Lower leg skin (tissue), 4 donors: Measurements from ENCODE around the gene EZR. TPM values are rescaled to one million over a fixed set of nuclear protein-coding genes. Genes with fewer than 3 reads are reported as not detected.

ENCODE experiments used
- DNase-seq, 2 donors: peaks; one replicate each; pipeline ENCODE4 v3.0.0-alpha.2; 2019; ENCODE audit warnings: low spot score in 2 of 2
- H3K4me3 ChIP-seq: fragments of 200-600 bp; sonication (generic); 2 replicates; pipeline ENCODE4 v1.5.1; 2017; ENCODE audit warnings: mild to moderate bottlenecking, low read depth; ENCODE audit not compliant: poor library complexity, severe bottlenecking
- CTCF ChIP-seq, 3 donors: fragments of 450-650 bp; IDR thresholded peaks; one replicate each; pipeline ENCODE4 v1.5.1; 2016; ENCODE audit warnings: antibody characterized with exemption in 3 of 3, mild to moderate bottlenecking in 3 of 3, moderate library complexity in 2 of 3
- POLR2A ChIP-seq, 2 donors: fragments of 450-650 bp; IDR thresholded peaks; one replicate each; pipeline ENCODE4 v1.6.1; 2016 to 2017; ENCODE audit warnings: antibody characterized with exemption in 2 of 2, mild to moderate bottlenecking in 1 of 2, moderate library complexity in 1 of 2
- WGBS, 2 donors: methylation state at CpG; one replicate each; pipeline ENCODE4 v1.1.5; 2018; 5-methylcytosine and 5-hydroxymethylcytosine counted together
- intact Hi-C: fragments of 100-400 bp; cut with DNase I; formaldehyde crosslinking; loops from one replicate; pipeline ENCODE4 v1.15.0; 2023; ENCODE audit warnings: low total_unique reads
- total RNA-seq, 4 donors: library from RNA; depleted of rRNA; stranded (reverse); fragments of >200 nt; gene quantifications; one replicate each; pipeline ENCODE4 v1.1.0, GENCODE V29; 2016

Gene EZR
- total RNA-seq = 100 to 1,000 TPM; 200 to 235 (median 212) TPM

- WGBS, 2 donors = 12 to 13% methylated on average over 32 to 47 of the region's 67 CpGs
- TF ChIP-seq CTCF (IDR thresholded peaks at IDR 0.05) = no peak
- no peak for TF ChIP-seq POLR2A (IDR thresholded peaks at IDR 0.05)
- intact Hi-C loops = no loop called here
- peak; percentile 63 to 95 for DNase-seq
- peak within 1 kb of the TSS; percentile 67 for H3K4me3 ChIP-seq
These were observed at the start of gene EZR for GRCh38 chr6:158819213-158819976. Gene EZR, minus strand, starts transcription at chr6:158819368. Its CDS starts 1,275 bp downstream, at chr6:158818093.

- TF ChIP-seq POLR2A (IDR thresholded peaks at IDR 0.05) = no peak
- no peak for TF ChIP-seq CTCF (IDR thresholded peaks at IDR 0.05)
- intact Hi-C loops = no loop called here
- DNase-seq = peak in 1 of 2 donors; percentile 67
- WGBS, 2 donors = 94% methylated on average over 6 of the region's 6 CpGs
- H3K4me3 ChIP-seq = no peak overlapping the region
These were observed 48.9 kb upstream of the EZR start for GRCh38 chr6:158868122-158868480.

- 83 to 93% methylated on average over 10 of the region's 10 CpGs for WGBS, 2 donors
- intact Hi-C loops = no loop called here
These were observed 48.4 kb upstream of the EZR start for GRCh38 chr6:158867381-158868121.

GRCh38 chr6:158865769-158866168 lies 46.6 kb upstream of the EZR start:
- no peak overlapping the region for H3K4me3 ChIP-seq
- no peak for DNase-seq
- 70 to 77% methylated on average over 2 of the region's 2 CpGs for WGBS, 2 donors
- intact Hi-C loops = no loop called here
- no peak for TF ChIP-seq CTCF (IDR thresholded peaks at IDR 0.05)
- no peak for TF ChIP-seq POLR2A (IDR thresholded peaks at IDR 0.05)

More at GRCh38 chr6:158867381-158868121, 48.4 kb upstream of the EZR start:
- peak in 1 of 2 donors; percentile 61 for DNase-seq
- no peak for TF ChIP-seq CTCF (IDR thresholded peaks at IDR 0.05)
- TF ChIP-seq POLR2A (IDR thresholded peaks at IDR 0.05) = no peak
- no peak overlapping the region for H3K4me3 ChIP-seq

- H3K4me3 ChIP-seq = no peak overlapping the region
- WGBS, 2 donors = 80 to 96% methylated on average over 4 of the region's 4 CpGs
- DNase-seq = peak in 1 of 2 donors; percentile 29
- intact Hi-C loops = no loop called here
- TF ChIP-seq CTCF (IDR thresholded peaks at IDR 0.05) = no peak
- TF ChIP-seq POLR2A (IDR thresholded peaks at IDR 0.05) = no peak
These were observed 44.5 kb upstream of the EZR start for GRCh38 chr6:158863646-158864045.
